ENCODE data around the gene TRIM56.
"Not testable (repeated sequence)": the region's sequence is repeated elsewhere in the genome, so short reads cannot be mapped to it uniquely, and the experiment has no call there.

TRIM56 gene

GRCh38 chr7:101085162-101085964, at the start of gene TRIM56:
Gene TRIM56 (plus strand): TSS chr7:101085481. CDS start chr7:101087313, 1,832 bp downstream.
- Histone ChIP-seq H3K4me3 (ENCODE audit: low read depth, low read length) (peak within 1 kb of the TSS; percentile 71), H3K27me3 (ENCODE audit: control insufficient read depth, insufficient read depth, low read length) (no peaks in the 10 kb centered on the region), H3K36me3 (ENCODE audit: control insufficient read depth, insufficient read depth, low read length) (peaks cover 27% of the 10 kb centered on the region), H3K9ac (ENCODE audit: low read length) (peak within 1 kb of the TSS; percentile 67), H3K4me1 (ENCODE audit: control insufficient read depth, insufficient read depth, low read length) (peaks cover 12% of the 10 kb centered on the region), H3K27ac (ENCODE audit: low read depth, low read length) (peak within 1 kb of the TSS; percentile 52; the same call in 1 of the 2 replicates), H3K9me3 (ENCODE audit: control insufficient read depth, insufficient read depth, low read depth, low read length) (no peaks in the 10 kb centered on the region)

- no peaks in the 10 kb centered on the region; the same call in 1 of the 2 replicates for H3K9me3 ChIP-seq (ENCODE audit: control insufficient read depth, insufficient read depth, low read depth, low read length)
- no peak overlapping the region for H3K4me3 ChIP-seq (ENCODE audit: low read depth, low read length)
- H3K36me3 ChIP-seq (ENCODE audit: control insufficient read depth, insufficient read depth, low read length): no peaks in the 10 kb centered on the region
- no peak overlapping the region for H3K27ac ChIP-seq (ENCODE audit: low read depth, low read length)
- peaks cover 86% of the 10 kb centered on the region for H3K27me3 ChIP-seq (ENCODE audit: control insufficient read depth, insufficient read depth, low read length)
- H3K9ac ChIP-seq (ENCODE audit: low read length): no peak overlapping the region
- H3K4me1 ChIP-seq (ENCODE audit: control insufficient read depth, insufficient read depth, low read length): no peaks in the 10 kb centered on the region
Measured at GRCh38 chr7:101035941-101036340, 49.3 kb upstream of the TRIM56 start.

- not testable (repeated sequence) for H3K4me1 ChIP-seq (ENCODE audit: control insufficient read depth, insufficient read depth, low read length); H3K9ac ChIP-seq (ENCODE audit: low read length); H3K4me3 ChIP-seq (ENCODE audit: low read depth, low read length); H3K36me3 ChIP-seq (ENCODE audit: control insufficient read depth, insufficient read depth, low read length); H3K27ac ChIP-seq (ENCODE audit: low read depth, low read length); H3K9me3 ChIP-seq (ENCODE audit: control insufficient read depth, insufficient read depth, low read depth, low read length)
- peaks cover 66% of the 10 kb centered on the region for H3K27me3 ChIP-seq (ENCODE audit: control insufficient read depth, insufficient read depth, low read length)
Measured at GRCh38 chr7:101041283-101041682, 44.0 kb upstream of the TRIM56 start.

DNA sequence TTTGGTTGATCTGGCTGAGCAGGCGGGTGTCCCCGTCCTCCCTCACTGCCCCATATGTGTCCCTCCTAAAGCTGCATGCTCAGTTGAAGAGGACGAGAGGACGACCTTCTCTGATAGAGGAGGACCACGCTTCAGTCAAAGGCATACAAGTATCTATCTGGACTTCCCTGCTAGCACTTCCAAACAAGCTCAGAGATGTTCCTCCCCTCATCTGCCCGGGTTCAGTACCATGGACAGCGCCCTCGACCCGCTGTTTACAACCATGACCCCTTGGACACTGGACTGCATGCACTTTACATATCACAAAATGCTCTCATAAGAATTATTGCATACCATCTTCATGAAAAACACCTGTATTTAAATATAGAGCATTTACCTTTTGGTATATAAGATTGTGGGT, 26.9 kb upstream of the TRIM56 start:
- Histone ChIP-seq H3K4me3 (ENCODE audit: low read depth, low read length) (no peak overlapping the region), H3K36me3 (ENCODE audit: control insufficient read depth, insufficient read depth, low read length) (no peaks in the 10 kb centered on the region), H3K27ac (ENCODE audit: low read depth, low read length) (no peak overlapping the region), H3K27me3 (ENCODE audit: control insufficient read depth, insufficient read depth, low read length) (peaks cover 30% of the 10 kb centered on the region), H3K9ac (ENCODE audit: low read length) (no peak overlapping the region), H3K9me3 (ENCODE audit: control insufficient read depth, insufficient read depth, low read depth, low read length) (no peaks in the 10 kb centered on the region), H3K4me1 (ENCODE audit: control insufficient read depth, insufficient read depth, low read length) (no peaks in the 10 kb centered on the region)

DNA sequence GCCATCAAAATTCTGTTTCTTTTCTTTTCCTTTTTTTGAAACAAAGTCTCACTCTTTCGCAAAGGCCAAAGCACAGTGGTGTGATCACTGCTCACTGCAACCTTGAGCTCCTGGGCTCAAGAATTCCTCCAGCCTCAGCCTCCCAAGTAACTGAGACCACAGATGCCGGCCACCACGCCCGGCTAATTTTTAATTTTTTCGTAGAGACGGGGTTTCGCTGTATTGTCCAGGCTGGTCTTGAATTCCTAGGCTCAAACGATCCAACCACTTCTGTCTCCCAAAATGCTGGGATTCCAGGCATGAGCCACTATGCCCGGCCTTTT, 25.7 kb upstream of the TRIM56 start:
- H3K4me3 ChIP-seq (ENCODE audit: low read depth, low read length): no peak overlapping the region
- no peaks in the 10 kb centered on the region for H3K4me1 ChIP-seq (ENCODE audit: control insufficient read depth, insufficient read depth, low read length)
- no peak overlapping the region for H3K9ac ChIP-seq (ENCODE audit: low read length)
- peaks cover 28% of the 10 kb centered on the region for H3K27me3 ChIP-seq (ENCODE audit: control insufficient read depth, insufficient read depth, low read length)
- no peaks in the 10 kb centered on the region for H3K36me3 ChIP-seq (ENCODE audit: control insufficient read depth, insufficient read depth, low read length)
- no peaks in the 10 kb centered on the region for H3K9me3 ChIP-seq (ENCODE audit: control insufficient read depth, insufficient read depth, low read depth, low read length)
- no peak overlapping the region for H3K27ac ChIP-seq (ENCODE audit: low read depth, low read length)

DNA sequence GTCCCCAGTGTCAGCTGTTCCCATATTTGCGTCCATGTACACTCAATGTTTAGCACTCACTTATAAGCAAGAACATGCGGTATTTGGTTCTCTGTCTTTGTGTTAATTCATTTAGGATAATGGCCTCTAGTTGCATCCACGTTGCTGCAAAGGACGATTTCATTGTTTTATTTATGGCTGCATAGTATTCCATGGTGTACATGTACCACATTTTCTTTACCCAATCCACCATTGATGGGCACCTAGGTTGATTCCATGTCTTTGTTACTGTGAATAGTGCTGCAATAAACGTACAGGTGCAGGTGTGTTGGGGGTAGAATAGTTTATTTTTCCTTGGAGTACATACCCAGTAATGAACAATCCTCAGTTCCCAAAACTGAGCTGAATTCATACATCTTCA, 24.3 kb upstream of the TRIM56 start:
- Histone ChIP-seq H3K9me3 (ENCODE audit: control insufficient read depth, insufficient read depth, low read depth, low read length) (no peaks in the 10 kb centered on the region), H3K27ac (ENCODE audit: low read depth, low read length) (no peak overlapping the region), H3K27me3 (ENCODE audit: control insufficient read depth, insufficient read depth, low read length) (peaks cover 19% of the 10 kb centered on the region), H3K4me3 (ENCODE audit: low read depth, low read length) (no peak overlapping the region), H3K9ac (ENCODE audit: low read length) (no peak overlapping the region), H3K4me1 (ENCODE audit: control insufficient read depth, insufficient read depth, low read length) (peaks cover under 1% of the 10 kb centered on the region; the same call in 1 of the 2 replicates), H3K36me3 (ENCODE audit: control insufficient read depth, insufficient read depth, low read length) (no peaks in the 10 kb centered on the region)

- H3K4me1 ChIP-seq (ENCODE audit: control insufficient read depth, insufficient read depth, low read length): peaks cover 11% of the 10 kb centered on the region
- not testable (repeated sequence) for H3K4me3 ChIP-seq (ENCODE audit: low read depth, low read length); H3K36me3 ChIP-seq (ENCODE audit: control insufficient read depth, insufficient read depth, low read length); H3K9me3 ChIP-seq (ENCODE audit: control insufficient read depth, insufficient read depth, low read depth, low read length); H3K27ac ChIP-seq (ENCODE audit: low read depth, low read length); H3K9ac ChIP-seq (ENCODE audit: low read length); H3K27me3 ChIP-seq (ENCODE audit: control insufficient read depth, insufficient read depth, low read length)
Measured at GRCh38 chr7:101064176-101064550, 21.1 kb upstream of the TRIM56 start.

DNA sequence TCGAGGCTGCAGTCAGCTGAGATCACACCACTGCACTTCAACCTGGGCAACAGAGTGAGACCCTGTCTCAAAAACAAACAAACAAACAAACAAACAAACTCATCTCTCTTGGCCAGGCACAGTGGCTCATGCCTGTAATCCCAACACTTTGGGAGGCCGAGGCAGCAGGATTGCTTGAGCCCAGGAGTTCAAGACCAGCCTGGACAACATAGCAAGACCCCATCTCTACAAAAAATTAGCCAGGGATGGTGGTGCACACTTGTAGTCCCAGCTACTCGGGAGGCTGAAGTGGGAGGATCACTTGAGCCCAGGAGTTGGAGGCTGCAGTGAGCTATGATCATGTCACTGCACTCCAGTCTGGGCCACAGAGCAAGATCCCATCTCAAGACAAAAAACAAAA, 20.1 kb upstream of the TRIM56 start:
- H3K27ac ChIP-seq (ENCODE audit: low read depth, low read length); H3K27me3 ChIP-seq (ENCODE audit: control insufficient read depth, insufficient read depth, low read length); H3K9ac ChIP-seq (ENCODE audit: low read length); H3K9me3 ChIP-seq (ENCODE audit: control insufficient read depth, insufficient read depth, low read depth, low read length); H3K4me3 ChIP-seq (ENCODE audit: low read depth, low read length); H3K36me3 ChIP-seq (ENCODE audit: control insufficient read depth, insufficient read depth, low read length): not testable (repeated sequence)
- peaks cover 11% of the 10 kb centered on the region for H3K4me1 ChIP-seq (ENCODE audit: control insufficient read depth, insufficient read depth, low read length)

- Histone ChIP-seq H3K36me3 (ENCODE audit: control insufficient read depth, insufficient read depth, low read length) (no peaks in the 10 kb centered on the region), H3K27ac (ENCODE audit: low read depth, low read length) (no peak overlapping the region), H3K9ac (ENCODE audit: low read length) (peak overlapping the region; percentile 25), H3K4me1 (ENCODE audit: control insufficient read depth, insufficient read depth, low read length) (peaks cover 11% of the 10 kb centered on the region), H3K27me3 (ENCODE audit: control insufficient read depth, insufficient read depth, low read length) (no peaks in the 10 kb centered on the region; the same call in 1 of the 2 replicates), H3K4me3 (ENCODE audit: low read depth, low read length) (peak overlapping the region; percentile 3; the same call in 1 of the 2 replicates), H3K9me3 (ENCODE audit: control insufficient read depth, insufficient read depth, low read depth, low read length) (no peaks in the 10 kb centered on the region)
Measured at GRCh38 chr7:101066141-101066832, 19.0 kb upstream of the TRIM56 start.

DNA sequence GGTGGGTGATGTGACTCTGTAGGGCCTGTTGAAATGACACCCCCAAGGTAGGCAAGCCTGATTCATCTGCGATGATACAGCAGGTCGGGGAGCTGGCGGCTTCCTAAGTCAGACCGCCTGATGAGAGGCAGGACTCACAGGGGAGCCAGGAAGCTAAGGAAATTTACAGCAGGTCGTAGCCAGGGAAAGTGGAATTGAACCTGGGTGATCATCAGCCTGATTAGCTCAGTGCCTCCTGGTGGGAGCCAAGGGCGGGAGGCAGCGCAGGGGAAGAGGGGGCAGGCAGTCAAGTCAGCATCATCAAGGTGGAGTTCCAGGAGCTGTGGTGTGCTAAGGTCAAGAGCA, 18.5 kb upstream of the TRIM56 start:
- H3K27ac ChIP-seq (ENCODE audit: low read depth, low read length): no peak overlapping the region
- H3K9me3 ChIP-seq (ENCODE audit: control insufficient read depth, insufficient read depth, low read depth, low read length): no peaks in the 10 kb centered on the region
- peaks cover 11% of the 10 kb centered on the region for H3K4me1 ChIP-seq (ENCODE audit: control insufficient read depth, insufficient read depth, low read length)
- no peaks in the 10 kb centered on the region for H3K27me3 ChIP-seq (ENCODE audit: control insufficient read depth, insufficient read depth, low read length)
- H3K4me3 ChIP-seq (ENCODE audit: low read depth, low read length): peak overlapping the region; percentile 3; the same call in 1 of the 2 replicates
- peak overlapping the region; percentile 25 for H3K9ac ChIP-seq (ENCODE audit: low read length)
- H3K36me3 ChIP-seq (ENCODE audit: control insufficient read depth, insufficient read depth, low read length): no peaks in the 10 kb centered on the region

GRCh38 chr7:101068401-101068800, 16.9 kb upstream of the TRIM56 start:
- Histone ChIP-seq H3K36me3 (ENCODE audit: control insufficient read depth, insufficient read depth, low read length) (no peaks in the 10 kb centered on the region), H3K9ac (ENCODE audit: low read length) (no peak overlapping the region), H3K9me3 (ENCODE audit: control insufficient read depth, insufficient read depth, low read depth, low read length) (no peaks in the 10 kb centered on the region), H3K27ac (ENCODE audit: low read depth, low read length) (no peak overlapping the region), H3K4me1 (ENCODE audit: control insufficient read depth, insufficient read depth, low read length) (peaks cover 11% of the 10 kb centered on the region), H3K27me3 (ENCODE audit: control insufficient read depth, insufficient read depth, low read length) (no peaks in the 10 kb centered on the region), H3K4me3 (ENCODE audit: low read depth, low read length) (no peak overlapping the region)
